Measurements from ENCODE around the gene CTSD.
"Not testable (repeated sequence)": the region's sequence is repeated elsewhere in the genome, so short reads cannot be mapped to it uniquely, and the experiment has no call there.

CTSD gene

DNA sequence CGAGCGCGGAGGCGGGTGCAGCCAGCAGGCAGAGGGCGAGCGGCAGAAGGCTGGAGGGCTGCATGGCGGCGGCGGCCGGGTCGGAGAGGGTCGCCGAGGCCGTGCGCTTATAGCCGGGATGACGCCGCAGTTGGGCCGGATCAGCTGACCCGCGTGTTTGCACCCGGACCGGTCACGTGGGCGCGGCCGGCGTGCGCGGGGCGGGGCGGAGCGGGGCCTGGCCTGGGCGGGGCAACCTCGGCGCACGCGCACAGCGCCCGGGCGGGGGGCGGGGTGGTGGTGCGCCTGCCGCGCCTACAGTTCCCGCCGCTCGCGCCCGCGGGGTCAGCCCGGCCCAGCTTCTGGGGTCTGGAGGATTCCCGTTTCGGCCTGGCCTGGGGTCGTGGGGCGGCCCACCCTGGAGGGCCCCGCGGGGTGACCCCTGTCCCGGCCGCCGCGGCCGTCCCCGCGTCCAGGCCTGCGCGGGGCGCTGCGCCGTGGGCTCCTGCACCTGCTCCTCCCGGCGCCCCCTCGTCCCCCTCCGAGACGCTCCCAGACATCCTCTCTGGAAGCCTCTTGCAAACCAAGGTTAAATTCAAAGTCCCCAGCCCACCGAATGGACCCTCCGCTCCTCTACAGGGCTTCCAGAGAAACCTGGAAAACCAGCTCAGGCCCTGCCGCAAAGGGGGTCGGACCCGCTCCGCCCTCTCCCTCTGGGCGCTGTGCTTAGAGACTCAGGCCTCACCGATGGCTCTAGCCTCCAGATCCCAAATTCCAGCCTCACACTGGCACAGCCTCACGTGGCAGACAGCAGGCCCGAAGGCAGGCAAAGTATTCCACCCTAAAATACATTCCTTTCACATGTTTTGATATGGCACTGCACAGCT is at the start of gene CTSD:
TSS of gene CTSD (minus strand) at position 132 of the 866 bp plus-strand sequence. CDS start at position 64, 68 bp downstream.
- no peak for DNase-seq

DNA sequence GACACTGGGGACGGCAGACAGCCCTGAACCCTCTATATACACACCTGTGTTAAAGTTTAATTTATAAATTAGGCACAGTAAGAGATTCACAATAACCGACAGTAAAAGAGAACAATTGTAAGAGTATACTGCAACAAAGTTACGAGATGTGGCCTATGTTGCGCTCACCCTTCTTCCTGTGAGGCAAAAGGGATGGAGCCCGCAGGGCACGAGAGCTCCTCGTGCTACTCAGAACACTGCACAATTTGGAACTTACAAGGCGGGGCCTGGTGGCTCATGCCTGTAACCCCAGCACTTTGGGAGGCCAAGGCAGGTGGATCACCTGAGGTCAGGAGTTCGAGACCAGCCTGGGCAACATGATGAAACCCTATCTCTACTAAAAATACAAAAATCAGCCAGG is 49.6 kb upstream of the CTSD start:
- DNase-seq, result not testable (repeated sequence)

DNA sequence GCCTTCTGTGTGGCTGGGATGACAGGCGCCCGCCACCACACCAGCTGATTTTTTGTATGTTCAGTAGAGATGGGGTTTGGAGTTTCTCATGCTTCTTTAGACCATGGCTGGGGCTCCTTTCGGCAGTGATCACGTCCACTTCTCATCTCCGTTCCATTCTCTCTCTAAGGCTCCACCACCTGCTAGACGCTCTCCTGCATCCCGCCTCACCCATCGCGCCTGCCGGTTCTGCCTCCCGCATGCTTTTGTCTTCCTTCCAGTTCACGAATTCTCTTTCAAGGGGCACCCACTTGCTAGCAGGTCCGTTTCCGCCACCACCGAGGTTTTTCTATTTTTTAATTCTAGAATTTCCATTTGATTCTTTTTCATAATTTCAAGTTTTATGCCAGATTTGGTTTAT is 49.1 kb upstream of the CTSD start:
- DNase-seq, result no peak

DNA sequence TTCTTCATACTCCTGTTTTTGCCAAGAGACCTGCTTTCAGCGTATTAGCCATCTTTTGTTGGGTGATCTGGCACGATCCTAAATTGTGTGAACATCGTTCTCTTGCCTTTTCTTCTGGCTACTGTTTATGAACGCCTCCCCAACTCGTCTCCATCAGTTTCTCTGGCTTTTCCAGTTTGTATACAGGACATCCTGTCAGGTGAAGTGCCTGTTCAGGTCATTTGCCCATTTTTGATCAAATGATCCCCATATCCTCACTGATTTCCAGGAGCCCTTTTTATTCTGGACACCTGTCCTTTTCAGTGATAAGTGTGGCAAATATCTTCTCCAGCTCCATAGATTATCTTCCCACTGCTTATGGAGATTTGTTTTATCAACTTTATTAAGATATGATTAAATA is 48.5 kb upstream of the CTSD start:
- no peak for DNase-seq

DNA sequence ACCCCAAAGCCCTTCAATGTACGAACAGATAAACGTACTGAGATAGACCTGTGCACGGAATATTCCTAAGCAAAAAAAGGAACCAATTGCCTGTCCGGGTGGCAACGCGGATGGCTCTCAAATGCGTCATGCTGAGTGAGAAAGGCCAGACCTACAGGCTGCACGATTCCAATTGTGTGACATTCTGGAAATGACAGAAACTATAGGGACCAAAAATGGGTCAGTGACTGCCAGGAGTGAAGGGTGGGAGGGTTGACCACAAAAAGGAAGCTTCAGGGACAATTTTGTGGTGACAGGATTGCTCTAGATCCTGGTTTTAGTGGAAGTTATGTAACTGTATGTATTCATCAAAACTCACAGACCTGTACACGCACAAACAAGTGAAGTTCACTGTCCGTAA is 47.0 kb upstream of the CTSD start:
- DNase-seq, result no peak

DNA sequence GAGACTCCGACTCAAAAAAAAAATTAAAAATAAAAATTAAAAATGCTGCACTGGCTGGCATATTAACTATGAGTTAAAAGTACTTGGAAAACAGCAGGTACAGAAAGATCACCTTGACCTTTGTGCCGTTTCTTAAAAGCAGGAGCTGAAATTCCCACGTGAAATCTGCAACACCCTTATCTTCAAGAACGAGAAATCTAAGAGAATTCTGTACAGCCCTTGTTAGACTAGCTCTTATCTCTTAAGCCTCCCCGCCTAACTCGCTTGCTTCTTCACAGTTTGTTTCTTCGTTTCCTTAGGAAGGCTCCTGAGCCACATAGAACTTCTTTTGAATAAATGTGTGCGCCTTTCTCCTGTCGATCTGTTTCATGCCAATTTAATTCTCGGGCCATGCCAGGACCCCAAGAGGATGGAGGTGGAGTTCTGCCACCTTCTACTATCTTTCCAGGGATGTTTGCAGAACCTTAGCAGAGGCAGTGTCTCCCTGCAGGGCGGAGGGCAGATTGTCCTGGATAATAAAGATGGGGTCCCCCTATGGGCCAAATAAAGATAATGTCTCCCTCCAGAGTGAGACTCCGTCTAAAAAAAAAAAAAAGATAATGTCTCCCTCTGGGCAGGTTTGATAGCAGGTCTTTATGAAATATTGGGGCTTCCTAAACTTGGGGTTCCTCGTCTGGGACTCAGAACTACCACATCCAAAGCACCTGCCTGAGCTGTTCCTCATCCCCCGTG is 43.7 kb upstream of the CTSD start:
- DNase-seq, result no peak

DNA sequence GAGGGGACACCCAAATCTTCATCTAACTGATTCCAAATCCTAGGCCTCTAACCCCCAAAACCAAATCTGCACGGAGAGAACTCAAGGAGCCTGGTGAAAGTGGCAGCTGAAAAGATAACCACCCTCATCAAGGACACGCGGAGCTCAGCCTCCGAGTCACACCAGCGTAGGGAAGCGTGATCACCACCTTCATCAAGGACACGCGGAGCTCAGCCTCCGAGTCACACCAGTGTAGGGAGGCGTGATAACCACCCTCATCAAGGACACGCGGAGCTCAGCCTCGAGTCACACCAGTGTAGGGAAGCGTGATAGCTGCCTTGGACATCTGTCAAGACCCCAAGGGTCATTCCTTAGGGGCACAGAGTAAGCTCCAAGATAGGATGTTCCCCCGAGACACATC is 41.8 kb upstream of the CTSD start:
- DNase-seq, result no peak

DNA sequence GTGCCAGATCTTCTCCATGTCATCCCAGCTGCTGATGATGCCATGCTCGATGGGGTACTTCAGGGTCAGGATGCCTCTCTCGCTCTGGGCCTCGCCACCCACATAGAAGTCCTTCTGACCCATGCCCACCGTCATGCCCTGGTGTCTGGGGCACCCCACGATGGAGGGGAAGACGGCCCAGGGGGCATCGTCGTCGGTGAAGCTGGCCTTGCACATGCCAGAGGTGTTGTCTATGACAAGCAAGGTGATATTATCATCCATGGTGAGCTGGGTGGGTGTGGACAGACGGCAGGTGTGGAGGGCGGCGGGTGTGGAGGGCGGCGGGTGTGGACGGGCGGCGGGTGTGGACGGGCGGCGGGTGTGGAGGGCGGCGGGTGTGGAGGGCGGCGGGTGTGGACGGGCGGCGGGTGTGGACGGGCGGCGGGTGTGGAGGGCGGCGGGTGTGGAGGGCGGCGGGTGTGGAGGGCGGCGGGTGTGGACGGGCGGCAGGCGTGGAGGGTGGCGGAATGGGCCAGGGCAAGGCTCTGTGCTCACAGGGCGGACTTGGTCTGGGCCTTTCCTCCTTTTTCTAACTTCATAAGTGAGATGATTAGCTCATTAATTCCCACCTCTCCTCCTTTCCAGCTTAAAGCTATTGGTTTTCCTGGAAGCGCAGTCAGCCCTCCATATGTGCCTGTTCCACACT is 40.2 kb upstream of the CTSD start:
- DNase-seq, result not testable (repeated sequence)

DNA sequence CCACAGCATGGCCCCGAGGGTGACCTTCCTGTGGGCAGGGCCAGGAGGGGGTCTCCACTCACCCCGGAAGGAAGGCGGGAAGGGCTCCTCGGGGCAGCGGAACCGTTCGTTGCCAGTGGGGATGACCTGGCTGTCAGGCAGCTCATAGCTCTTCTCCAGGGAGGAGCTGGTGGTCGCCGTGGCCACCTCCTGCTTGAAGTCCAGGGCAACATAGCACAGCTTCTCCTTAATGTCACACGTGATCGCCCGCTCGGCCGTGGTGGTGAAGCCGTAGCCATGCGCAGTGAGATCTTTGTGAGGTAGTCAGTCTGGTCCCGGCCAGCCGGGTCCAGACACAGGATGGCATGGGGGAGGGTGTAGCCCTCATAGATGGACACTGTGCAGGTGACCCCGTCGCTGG is 39.5 kb upstream of the CTSD start:
- no peak for DNase-seq

DNA sequence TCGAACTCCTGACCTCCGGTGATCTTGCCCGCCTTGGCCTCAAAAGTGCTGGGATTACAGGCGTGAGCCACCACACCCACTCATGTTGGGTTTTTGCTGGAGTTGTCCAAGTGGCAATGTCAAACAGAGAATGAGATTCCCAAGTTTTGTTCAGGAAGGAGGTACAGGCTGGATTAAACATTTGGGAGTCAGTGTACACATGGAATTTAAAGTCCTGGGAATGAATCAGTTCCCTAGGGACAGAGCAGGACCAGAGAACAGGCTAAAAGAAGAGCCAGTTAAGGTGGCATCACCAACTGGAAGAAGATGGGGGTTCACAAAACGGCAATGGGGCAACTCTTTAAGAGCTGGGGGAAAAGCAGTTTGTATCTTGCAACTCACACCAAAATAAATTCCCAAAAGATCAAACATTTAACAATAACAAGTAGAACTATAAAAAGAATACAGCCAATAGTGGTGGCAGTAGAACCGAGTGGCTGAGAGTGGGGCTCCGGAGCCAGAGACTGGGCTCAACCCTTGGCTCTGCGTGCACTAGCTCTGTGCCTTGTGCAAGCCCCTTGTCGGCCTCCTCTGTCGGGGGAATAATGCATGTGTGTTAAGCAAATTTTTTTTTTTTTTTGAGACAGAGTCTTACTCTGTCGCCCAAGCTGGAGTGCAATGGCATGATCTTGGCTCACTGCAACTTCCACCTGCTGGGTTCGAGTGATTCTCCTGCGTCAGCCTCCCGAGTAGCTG is 33.8 kb upstream of the CTSD start:
- DNase-seq, result no peak

DNA sequence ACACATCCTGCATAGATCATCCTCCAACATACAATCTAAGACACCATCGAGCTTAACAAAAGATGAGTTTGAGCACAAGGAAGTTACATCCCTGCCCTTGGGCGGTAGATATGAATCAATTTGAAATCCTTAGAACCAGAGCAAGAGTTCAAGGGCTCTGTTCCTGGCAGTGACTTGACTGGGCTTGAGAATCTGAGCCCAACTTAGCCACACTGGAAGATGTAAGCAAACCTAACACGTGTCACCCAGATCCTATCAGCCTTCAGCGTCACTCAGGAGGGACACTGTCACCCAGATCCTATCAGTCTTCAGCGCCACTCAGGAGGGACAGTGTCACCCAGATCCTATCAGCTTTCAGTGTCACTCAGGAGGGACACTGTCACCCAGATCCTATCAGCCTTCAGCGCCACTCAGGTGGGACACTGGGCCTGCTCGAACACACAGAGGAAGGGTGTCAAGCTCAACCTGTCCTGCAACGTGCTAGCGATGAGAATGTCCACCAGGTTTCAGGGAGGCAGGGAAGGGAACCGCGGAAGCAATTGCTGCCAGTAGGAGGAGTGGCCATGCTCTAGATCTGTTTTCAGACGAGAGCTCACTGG is 32.8 kb upstream of the CTSD start:
- no peak for DNase-seq

DNA sequence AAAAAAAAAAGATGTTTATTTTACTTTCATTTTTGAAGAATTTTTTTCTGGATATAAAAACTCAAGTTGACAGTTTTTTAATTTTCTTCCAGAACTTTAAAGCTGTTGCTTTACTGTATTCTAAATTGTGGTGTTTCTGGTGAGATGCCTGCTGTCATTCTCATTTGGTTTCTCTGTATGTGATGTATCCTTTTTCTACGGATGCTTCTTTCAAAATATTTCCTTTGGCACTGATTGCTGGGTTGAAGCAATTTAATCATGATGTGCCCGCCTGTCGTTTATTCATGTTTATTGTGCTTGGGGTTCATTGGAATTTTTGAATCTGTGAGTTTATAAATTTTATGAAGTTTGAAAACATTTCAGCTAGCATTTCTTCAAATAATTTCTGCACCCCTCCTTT is 29.4 kb upstream of the CTSD start:
- no peak for DNase-seq

DNA sequence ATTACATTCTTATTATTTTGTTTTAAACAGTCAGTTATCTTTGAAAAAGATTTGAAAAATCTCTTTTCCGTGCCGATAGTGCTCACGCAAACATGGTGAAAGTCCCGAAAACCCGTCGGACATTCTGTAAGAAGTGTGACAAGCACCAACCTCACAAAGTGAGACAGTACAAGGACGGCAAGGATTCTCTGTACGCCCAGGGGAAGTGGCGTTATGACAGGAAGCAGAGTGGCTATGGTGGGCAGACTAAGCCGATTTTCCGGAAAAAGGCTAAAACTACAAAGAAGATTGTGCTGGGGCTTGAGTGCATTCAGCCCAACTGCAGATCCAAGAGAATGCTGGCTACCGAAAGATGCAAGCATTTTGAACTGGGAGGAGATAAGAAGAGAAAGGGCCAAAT is 28.7 kb upstream of the CTSD start:
- DNase-seq, result no peak

DNA sequence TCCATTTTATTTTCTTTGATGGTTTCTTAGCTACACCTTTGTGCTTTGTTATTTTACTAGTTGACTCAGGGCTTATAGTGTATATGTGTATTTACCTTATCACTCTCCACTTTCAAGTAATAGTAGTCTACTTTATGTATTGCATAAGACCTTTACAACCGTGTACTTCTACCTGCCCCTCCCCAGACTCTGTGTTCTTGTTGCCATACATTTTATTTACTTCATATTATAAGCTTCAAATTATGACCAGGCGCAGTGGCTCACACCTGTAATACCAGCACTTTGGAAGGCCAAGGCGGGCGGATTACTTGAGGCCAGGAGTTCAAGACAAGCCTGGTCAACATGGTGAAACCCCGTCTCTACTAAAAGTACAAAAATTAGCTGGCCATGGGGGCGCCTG is 28.2 kb upstream of the CTSD start:
- no peak for DNase-seq

DNA sequence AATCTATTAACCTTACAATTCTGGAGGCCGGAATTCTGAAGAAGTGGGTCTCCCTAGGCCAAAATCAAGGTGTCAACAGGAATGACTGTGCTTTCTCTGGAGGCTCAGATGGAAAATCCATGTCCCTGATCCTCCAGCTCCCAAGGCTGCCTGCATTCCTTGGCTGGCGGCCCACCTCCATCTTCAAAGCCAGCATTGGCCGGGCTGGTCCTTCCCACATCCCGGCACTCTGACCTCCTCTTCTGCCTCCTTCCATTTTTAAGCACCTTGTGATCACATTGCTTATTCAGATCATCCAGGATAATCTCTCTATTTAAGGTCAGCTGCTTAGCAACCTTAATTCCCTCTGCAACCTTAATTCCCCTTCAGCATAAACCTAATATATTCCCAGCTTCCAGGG is 22.7 kb upstream of the CTSD start:
- no peak for DNase-seq

DNA sequence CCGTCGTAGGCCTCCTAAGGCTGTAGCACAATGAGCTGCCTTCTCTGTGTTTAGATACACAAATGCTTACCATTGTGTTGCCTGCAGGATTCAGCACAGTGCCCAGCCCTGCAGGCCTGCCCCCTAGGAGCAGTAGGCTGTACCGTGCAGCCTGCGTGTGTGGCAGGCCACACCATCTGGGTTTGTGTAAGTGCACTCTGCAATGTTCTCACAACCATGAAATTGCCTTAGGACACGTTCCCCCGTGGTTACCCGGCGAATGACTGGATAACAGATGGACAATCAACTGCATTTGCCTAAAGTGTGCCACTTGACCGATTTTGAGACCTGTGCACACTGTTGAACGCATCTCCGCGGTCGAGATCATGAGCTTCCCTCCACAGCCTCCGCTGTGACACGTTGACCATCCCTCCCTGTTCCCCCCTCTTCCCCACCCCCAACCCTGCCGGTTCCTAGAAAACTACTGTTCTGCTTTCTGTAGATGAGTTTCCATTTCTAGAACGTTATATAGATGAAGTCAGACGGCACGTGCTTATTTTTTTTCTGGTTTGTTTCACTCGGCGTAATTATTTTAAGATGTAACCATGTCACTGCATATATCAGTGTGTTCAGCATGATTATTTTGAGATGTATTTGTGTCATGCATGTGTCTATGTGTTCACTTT is 22.2 kb upstream of the CTSD start:
- no peak for DNase-seq

DNA sequence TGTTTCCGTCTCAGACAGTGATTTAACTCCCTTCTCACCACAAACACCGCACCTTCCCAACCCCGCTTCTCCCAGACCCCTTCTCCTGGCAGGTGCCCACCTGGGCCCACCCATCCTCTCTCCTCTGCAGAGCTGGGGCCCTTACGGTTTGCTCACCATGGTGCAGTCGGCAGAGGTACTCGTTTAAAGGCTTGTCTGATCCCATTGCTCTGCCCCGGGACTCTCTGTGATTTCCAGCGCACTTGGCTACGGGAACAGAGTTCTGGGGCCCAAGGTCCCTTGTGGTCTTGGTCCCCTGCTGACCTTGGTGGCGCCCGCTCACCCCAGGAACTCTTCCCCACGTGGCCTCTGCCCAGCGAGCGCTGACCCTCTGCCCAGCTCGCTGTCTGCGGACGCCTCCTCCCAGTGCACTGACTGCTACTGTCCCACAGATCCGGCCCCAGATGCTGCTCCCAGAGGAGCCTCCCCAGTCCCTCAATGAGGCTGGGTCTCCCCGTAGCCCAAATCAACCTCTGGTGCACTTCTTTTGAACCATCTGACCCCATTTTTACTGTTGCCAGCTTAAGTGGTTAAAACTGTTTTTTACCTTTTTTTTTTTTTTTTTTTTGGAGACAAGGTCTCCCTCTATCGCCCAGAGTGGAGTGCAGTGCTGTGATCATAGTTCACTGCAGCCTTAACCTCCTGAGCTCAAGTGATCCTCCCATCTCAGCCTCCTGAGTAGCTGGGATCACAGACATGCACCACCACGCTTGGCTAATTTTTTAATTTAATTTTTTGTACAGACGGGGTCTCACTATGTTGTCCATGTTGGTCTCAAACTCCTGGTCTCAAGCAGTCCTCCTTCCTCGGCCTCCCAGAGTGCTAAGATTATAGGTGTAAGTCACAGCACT is 21.3 kb upstream of the CTSD start:
- no peak for DNase-seq

DNA sequence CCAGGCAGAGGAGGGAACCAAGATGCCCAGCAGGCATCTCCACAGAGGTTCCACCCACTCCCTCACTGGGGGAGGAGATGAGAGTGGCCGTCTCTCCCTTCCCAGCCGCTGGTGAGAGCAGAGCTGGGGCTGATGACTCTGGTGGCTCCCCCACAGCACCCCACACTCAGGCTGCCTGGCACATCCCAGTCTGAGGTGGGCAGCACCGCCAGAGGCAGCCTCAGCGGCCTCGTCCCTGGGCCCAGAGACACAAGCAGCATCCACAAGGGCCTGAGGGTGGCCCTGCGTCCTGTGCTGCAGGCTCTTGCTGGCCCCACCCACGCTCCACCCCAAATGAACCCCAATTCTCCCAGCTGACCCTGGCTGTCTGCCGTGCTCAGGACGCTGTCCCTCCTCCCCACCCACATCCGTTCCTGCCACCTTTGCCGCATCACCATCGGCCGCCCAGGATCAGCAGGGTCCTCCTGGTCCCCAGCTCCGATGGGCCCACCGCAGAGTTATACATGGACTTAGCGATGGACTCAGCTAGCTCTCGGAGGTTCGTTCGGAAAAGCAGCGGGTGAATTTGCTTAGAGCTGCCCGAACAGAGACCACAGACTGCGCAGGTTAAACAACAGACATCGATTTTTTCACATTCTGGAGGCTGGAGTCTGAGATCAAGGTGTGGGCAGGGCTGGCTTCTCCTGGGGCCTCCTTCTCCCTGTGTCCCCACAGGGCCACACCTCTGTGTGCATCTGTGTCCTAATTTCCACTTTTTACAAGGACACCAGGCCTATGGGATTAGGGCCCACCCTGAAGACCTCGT is 20.2 kb upstream of the CTSD start:
- DNase-seq, result no peak

DNA sequence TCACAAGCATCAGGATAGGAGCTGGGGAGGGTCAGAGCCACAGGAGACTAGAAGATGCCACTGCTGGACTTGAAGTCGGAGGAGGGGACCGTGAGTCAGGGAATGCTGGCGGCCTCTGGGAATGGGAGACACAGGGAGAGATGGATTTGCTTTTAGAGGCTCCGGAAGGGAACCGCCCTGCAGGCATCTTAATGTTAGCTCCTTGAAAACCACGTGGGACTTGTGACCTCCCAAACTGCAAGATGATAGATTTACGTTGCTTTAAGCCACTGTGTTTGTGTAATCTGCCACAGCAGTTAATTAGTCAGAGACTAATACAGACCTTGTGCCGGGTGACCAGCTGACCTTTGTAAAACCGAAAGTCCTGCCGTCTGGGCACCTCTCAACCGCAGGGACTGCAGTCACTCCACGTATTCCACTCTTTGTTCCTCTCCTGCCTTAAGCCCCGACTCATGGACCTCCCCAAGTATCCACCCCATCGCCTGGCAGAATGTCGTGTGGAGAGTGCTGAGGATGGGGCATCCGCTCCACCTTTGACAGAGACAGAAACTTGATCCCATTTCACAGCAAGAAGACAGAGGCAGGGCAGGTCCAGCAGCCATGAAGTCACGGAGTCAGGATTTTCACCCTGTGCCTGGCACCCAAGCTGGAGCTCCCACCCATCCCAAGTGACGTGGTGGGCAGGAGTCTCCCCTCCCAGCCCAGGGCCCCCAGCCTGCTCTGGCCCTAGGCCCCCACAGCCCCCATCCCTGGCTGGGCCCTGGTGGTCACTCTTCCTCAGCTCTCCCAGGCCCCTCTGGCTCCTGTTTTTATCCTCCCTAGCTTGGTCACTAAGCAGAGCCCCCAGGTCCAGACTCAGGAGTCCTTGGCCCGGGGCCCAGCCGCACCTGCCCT is 19.4 kb upstream of the CTSD start:
- DNase-seq, result no peak

Data from NCI-H1694 (cell line).